Measurements from ENCODE around the gene PPP2R5C.
A peak's percentile ranks its signal among the peaks of the same experiment; 100 is the strongest.

Gene PPP2R5C

DNA sequence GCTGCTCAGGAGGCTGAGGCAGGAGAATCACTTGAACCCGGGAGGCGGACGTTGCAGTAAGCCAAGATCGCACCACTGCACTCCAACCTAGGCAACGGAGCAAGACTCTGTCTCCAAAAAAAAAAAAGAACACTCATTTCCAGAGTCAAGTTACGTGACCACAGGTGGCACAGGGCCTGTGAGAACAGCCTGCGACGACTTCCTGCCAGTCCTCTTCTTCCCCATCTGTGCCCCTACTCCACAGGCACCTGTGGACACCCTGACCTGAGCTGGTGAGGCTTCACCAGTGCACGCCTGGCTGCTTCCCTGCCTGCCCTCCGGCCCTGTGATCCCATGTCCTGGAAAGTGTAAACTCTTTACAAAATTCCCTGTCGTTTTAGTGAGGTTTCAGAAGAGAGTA lies 77.7 kb downstream of the PPP2R5C start:
- in situ Hi-C loops (cut with HindIII; ENCODE audit: low sequenced_read_pairs): no loop called here
- H3K4me3 ChIP-seq (ENCODE audit: low read depth, low read length): no peak overlapping the region
- DNase-seq (ENCODE audit: low read depth, low spot score): no peak
- TF ChIP-seq, protein P1, sequence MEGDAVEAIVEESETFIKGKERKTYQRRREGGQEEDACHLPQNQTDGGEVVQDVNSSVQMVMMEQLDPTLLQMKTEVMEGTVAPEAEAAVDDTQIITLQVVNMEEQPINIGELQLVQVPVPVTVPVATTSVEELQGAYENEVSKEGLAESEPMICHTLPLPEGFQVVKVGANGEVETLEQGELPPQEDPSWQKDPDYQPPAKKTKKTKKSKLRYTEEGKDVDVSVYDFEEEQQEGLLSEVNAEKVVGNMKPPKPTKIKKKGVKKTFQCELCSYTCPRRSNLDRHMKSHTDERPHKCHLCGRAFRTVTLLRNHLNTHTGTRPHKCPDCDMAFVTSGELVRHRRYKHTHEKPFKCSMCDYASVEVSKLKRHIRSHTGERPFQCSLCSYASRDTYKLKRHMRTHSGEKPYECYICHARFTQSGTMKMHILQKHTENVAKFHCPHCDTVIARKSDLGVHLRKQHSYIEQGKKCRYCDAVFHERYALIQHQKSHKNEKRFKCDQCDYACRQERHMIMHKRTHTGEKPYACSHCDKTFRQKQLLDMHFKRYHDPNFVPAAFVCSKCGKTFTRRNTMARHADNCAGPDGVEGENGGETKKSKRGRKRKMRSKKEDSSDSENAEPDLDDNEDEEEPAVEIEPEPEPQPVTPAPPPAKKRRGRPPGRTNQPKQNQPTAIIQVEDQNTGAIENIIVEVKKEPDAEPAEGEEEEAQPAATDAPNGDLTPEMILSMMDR (IDR thresholded peaks at IDR 0.05; ENCODE audit: low read depth, low read length): no peak

DNA sequence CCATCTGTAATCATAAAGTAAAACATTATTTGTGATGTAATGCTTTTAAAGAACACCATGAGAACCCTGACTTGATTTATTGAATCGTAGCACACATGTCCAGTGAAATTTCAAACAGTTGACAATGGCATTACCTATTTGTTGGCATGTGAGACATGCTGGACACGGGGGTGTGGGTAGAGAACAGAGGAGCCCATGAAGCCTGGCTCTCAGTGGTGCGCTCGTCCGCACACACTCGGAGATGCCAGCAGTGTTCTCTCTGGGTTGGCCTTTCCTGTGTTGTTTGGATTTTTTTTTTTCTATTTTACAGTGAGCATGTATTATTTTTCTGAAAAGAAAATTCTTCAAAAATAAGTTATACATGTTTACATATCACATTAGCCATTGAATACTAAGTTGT lies 78.2 kb downstream of the PPP2R5C start:
- no peak for DNase-seq (ENCODE audit: low read depth, low spot score)
- H3K4me3 ChIP-seq (ENCODE audit: low read depth, low read length): no peak overlapping the region
- TF ChIP-seq, protein P1 (IDR thresholded peaks at IDR 0.05; ENCODE audit: low read depth, low read length): no peak
- in situ Hi-C loops (cut with HindIII; ENCODE audit: low sequenced_read_pairs): no loop called here

DNA sequence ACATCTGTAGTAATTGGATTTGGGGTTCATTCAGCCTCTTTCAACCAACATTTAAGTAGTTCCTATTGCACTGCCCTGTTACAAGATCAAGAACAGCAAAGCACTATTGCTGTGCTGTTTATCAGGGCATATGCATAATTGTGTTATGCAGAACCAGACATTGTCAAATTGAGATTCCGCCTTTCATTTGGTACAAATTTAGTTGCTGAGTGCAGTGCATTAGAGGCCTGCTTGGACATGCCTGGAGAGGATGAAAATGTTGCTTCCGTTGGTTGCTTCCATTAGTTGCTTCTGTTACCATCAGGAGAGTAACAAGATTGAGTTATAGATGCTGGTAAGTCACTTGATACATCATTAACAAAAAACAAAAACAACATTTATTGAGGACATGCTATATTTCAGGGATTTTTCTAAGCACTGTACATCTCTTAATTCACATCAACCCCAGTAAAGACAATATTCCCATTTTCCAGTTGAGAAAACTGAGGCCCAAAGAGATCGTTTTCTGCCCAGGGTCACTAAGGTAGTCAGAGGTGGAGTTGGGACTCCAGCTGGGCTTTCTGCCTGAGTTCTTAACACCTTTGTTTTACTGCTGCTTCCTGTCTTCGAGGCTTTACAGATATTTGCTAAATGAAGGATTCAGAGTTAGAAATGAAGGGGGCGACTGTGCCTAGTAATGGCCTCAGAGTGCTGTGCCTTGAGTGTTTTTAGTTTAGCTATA lies 79.3 kb downstream of the PPP2R5C start:
- TF ChIP-seq, protein P1 (IDR thresholded peaks at IDR 0.05; ENCODE audit: low read depth, low read length): no peak
- H3K4me3 ChIP-seq (ENCODE audit: low read depth, low read length): no peak overlapping the region
- DNase-seq (ENCODE audit: low read depth, low spot score): no peak
- in situ Hi-C loops (cut with HindIII; ENCODE audit: low sequenced_read_pairs): no loop called here

DNA sequence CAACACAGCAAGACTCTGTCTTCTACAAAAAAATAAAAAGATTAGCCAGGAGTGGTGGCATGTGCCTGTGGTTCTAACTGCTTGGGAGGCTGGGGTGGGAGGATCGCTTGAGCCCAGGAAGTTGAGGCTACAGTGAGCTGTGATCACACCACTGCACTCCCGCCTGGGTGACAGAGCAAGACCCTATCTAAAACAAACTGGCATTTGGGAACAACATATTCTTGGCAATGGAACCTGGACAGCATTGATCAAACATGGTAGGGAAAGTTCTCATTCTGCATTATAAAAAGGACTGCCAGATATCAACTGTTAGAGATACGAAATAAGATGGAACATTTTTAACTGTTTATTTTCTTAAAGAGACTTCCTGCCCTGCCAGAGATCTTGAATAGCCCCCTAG lies 81.5 kb downstream of the PPP2R5C start:
- H3K4me3 ChIP-seq (ENCODE audit: low read depth, low read length): no peak overlapping the region
- DNase-seq (ENCODE audit: low read depth, low spot score): no peak
- TF ChIP-seq, protein P1 (IDR thresholded peaks at IDR 0.05; ENCODE audit: low read depth, low read length): no peak
- in situ Hi-C loops (cut with HindIII; ENCODE audit: low sequenced_read_pairs): no loop called here

DNA sequence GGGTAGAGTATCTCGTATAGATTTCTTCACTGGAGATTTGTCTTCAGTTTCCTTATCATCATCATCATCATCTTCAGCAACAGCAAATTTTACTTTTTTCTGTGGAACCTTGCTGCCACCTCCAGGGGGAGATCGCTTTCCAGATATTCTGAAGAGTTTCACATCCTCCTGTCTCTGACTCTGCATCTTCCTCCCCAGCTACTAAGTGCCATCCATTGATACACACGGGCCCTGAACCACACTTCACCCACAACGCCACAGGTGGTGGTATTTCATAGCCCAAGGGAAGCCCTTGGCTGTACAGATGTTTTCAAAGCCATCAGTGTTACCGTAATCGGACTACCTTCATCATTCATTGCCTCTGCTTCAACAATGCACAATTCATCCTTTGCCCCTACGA lies 82.2 kb downstream of the PPP2R5C start:
- no peak for DNase-seq (ENCODE audit: low read depth, low spot score)
- in situ Hi-C loops (cut with HindIII; ENCODE audit: low sequenced_read_pairs): no loop called here
- TF ChIP-seq, protein P1 (IDR thresholded peaks at IDR 0.05; ENCODE audit: low read depth, low read length): peak; percentile 32
- H3K4me3 ChIP-seq (ENCODE audit: low read depth, low read length): no peak overlapping the region

DNA sequence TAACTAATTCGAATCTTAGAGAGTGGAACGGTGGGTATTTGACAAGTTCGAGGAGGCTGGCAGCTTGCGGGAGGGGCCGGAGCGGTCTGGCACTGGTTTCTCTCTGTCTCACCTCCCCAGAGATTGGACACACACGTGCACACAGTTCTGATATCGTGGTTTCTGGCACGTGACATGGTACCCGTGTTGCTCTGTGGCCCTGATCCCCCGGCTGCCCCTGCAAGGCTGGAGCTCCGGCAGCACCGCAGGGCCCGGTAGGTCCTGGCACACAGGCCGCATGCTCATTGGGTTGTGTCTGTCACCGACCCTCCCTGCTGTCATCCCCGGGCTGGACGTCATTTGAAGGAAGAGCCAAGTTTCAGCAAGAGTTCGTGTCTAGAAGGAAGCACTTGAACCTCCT lies 82.7 kb downstream of the PPP2R5C start:
- TF ChIP-seq, protein P1 (IDR thresholded peaks at IDR 0.05; ENCODE audit: low read depth, low read length): no peak
- no peak overlapping the region for H3K4me3 ChIP-seq (ENCODE audit: low read depth, low read length)
- no peak for DNase-seq (ENCODE audit: low read depth, low spot score)
- in situ Hi-C loops (cut with HindIII; ENCODE audit: low sequenced_read_pairs): no loop called here
